GM03348 (cell line): ENCODE measurements around the gene MINDY4B.
"Not testable (repeated sequence)": the region's sequence is repeated elsewhere in the genome, so short reads cannot be mapped to it uniquely, and the experiment has no call there.

Experiments used
- DNase-seq: peaks from one replicate; pipeline ENCODE4 v3.0.0; 2012; ENCODE audit warnings: low spot score

MINDY4B gene

DNA sequence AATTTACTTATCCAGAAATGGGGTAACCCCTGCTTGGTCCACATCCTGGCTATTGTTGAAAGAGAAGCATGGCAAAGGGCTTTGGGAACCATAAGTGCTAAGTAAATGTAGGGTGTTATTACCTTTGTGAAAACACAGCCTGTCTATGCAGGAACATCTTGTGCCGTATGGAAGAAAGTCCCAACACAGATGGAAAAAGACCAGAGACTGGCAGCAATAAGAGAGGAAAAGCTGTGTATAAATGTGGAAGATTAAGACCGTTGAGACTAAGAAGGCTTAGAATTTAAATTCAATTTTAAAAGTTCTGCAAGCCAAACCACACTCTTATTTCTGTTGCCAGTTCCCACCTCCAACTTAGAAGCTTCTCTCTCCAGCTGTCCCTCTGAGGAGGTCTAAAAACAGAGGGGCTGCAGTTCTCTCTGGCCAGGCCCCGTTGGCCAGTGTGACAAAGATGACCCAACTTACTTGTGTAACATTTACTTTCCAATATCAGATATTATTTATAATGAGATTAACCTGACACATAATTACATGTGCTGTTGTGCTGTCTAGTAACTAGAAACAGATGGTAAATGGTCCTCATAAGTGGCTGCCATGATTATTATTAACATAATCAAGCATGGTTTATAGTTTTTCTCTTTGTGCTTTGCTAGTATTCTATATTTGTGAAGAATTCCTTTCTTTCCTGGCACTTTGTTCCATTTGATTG lies 7.0 kb downstream of the MINDY4B start:
- no peak for DNase-seq

DNA sequence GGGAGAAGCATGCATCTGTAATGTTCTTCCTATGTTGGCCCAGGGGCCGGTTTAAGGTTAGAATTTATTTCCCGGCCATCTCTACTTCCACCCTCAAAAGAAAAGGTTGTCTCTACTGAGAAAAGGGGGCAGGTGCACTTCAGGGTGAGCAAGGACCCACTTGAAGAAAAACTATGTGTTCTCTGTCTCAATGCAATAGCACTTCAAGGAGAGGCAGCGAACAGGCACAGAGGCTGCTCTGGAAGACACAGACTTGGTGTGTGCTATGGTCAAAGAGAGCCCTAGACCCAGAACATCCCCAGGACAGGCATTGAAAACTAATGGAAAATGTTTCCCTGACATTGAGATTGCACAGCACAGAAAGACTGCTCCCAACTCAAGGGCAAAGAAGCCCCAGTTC lies 7.6 kb downstream of the MINDY4B start:
- DNase-seq: no peak

DNA sequence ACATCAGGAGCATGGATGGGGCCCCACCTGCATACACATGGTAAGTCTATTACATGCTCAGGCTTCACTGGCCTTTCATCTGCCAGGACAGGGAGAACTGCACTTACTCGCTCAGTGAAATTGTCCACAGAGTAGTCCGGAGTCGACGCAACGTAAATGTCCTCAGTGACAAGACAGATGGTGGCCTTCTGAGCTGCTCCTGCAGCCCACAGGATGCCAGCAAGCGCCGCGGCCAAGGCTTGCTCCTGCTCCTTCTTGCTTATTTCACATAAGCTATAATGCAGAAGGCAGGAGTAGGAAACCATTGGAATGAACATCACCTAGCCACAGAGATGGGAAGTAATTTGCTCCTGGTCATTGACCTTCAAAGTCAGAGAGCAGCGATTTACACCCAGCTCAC lies 14.4 kb downstream of the MINDY4B start:
- no peak for DNase-seq

DNA sequence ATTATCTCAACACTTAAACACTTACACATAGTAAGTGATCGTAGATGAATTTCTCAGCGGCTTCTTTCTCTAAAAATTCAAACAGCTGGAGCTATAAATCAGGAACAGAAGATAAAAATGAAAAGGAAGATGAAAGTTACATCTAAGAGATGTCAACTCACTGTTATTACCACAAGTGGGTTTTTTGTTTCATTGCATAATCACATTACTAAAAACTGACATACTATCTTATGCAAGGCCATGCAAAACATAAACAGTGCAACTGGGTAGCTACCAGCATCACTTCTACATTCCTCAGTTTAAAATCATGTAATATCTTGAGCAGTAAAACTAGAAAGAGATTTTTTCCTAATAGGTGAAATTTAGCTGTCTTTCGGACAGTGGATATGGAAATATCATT lies 14.9 kb downstream of the MINDY4B start:
- peak; percentile 28 for DNase-seq

DNA sequence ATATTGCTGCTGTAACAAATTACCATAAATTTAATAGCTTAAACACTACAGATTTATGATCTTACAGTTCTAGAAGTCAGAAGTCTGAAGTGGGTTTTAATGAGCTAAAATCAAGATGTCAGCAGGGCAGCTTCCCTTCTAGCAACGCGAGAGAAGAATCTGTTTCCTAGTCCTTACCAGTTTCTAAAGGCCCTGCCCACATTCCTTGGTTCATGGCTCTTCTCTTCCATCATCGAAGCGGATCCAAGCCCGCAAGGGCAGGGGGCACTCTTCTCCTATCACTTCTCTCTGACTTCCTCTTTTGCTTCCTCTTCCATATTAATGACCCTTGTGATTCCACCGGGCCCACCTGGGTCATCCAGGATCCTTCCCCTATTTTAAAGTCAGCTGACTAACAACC lies 16.1 kb downstream of the MINDY4B start:
- no peak for DNase-seq

DNA sequence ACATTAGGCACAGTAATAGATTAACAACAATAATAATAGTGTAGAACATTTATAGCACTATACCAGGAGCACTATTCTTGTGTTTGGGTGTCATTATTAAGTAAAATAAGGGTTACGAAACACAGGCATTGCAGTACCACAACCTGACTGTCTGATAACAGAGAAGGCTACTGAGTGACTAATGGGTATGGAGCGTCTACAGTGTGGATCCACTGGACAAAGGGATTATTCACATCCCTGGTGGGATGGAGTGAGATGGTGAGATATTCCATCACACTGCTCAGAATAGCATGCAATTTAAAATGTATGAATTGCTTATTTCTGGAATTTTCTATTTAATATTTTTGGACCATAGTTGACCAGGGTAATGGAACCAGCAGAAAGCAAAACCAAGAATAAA lies 18.2 kb downstream of the MINDY4B start:
- no peak for DNase-seq

DNA sequence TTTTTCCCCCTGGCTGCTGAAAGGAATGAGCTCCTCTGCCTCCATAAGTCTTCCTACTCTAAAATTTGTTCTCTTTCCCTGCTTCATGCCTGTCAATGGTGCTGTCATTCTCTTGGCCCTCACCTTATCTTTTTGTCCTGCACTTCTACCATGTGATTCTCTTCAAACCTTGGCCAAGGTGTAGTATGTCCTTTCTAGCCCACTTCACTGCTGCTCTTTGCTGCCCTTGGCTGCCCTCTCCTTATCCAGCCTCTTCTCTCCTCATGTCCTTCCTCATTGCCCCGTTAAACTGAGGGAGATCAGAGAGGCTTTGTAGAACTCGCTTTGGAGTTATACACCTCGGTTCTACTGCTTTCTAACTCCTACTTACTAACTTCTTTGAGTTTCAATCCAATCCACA lies 19.7 kb downstream of the MINDY4B start:
- no peak for DNase-seq

DNA sequence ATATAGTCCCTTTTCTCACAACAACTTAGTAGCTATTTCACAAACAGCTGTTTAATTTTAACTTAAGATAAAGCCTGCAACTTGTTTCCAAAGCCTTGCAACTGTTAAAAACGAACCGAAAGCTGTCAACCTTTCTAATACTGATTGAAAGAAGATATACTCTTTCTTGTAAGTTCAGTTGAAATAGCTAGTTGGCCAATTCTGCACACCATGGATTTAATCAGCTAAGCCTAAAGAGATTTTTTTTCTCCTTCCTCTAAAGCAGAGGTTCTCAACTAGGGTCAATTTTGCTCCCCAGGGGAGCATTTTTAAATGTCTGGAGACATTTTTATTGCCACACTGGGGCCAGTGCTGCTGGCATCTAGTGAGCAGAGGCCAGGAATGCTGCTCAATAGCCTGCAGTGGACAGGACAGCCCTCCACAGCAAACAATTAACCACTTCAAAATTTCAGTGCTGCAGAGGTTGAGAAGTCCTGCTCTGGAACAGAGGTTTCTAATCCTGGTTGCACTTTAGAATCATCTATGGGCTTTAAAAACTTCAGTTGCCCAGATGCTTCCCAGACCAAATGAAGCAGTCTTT lies 26.2 kb downstream of the MINDY4B start:
- DNase-seq: no peak

DNA sequence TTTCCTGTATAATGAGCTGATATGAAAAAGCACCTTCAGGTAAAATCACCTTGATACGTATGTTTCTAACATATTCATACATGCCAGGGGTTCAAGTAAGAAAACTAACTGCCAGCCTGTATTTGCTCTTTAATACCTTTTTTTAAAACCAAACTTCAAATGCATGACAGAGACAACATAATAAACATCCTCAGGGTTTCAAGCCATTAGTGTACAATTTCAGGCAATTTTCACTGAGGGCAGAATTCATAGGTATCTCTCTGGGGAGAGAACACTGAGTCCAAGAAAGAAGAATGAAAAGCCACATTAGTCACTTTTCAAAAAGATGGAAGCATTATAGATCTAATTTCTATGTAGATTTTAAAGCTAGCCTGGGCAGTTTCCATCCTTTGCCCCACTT lies 26.9 kb downstream of the MINDY4B start:
- no peak for DNase-seq

DNA sequence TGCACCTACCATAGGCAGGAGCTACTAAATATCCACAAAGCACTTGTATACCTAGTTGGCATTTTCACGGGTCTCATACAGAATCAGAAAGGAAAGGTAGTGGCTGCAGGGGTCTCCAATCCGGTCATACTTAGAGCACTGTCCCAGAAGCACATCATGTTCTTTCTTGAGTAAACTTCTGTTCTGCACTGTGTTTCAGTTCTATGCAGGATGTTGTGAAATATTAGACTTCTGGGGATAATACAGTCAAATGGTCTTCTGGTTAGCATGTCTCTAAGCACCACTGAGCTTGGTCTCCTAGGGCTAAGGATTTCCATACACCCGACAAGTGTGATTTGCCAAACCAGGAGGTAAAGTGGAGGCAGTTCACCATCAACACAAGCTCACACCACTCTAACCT lies 27.9 kb downstream of the MINDY4B start:
- DNase-seq: no peak

DNA sequence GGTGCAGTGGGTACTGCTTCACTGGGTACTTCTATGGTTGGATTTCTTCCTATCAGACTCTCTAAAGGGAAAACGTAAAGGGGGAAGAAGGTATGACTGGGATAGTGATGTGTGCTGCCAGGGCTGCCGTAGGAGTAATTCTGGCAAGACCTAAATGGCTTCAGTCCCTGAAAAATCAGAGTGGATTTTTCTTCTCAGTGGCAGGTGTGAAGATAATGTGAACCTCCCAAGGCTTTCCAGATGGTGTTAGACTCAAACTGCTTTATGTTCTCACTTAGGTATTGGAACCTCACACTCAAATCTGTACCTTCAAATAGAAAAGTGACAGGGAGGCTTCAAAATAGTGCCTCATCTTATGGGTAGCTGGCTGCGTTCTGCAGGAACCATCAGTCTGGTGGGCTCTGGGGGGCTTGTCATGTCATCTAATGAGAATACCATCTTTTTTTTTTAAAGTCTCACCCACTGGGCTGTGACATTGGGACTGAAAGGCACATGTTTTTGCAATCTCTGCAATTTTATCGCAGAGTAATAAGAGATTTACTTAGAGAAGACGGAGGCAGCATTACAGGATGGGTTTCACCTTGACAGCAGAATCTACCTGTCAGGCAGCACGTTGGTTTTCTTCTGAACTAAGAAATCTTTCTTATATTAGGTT lies 28.5 kb downstream of the MINDY4B start:
- no peak for DNase-seq

DNA sequence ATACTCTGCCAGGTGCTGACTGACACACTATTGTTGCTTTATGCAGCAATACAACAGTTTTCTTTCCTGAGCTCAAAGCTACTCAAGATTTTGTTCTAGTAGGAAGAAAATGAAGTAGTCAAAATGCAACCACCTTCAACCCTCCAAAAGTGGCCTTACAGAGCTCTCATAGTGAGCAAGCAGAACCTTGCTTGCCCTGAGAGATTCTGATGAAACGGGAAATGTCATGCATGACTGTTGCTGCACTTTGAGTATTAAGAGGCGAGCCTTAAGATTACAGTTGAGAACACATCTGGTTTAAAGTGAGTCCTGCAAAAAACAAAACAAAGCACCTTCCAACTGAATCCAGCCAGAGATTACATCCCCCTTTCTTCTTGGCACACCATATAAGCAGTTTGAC lies 29.7 kb downstream of the MINDY4B start:
- DNase-seq: no peak

DNA sequence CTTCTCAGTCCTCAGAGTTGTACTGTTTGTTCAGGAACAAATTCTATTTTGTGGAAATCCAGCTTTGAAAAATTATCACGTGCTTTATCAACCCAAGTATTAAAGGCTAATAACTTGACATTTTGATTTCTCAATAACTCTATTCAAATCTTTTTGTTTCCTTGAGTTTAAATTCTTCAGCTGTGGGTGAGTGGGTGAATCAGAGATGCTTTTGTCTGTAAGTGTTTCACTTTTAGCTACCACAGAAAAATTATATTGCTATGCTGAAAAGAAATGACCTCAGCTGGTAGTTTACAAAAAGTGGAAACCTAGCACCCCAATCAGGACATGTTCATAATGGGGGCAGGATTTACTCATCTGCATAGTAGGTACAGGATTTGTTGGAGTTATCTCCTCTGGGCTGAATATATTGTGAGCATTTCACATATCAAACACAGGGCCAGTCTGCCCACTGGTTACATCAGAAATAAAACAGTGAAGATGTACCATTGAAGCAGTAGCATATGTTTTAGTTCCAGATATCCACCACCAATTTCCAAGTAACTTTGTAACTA lies 30.5 kb downstream of the MINDY4B start:
- no peak for DNase-seq

DNA sequence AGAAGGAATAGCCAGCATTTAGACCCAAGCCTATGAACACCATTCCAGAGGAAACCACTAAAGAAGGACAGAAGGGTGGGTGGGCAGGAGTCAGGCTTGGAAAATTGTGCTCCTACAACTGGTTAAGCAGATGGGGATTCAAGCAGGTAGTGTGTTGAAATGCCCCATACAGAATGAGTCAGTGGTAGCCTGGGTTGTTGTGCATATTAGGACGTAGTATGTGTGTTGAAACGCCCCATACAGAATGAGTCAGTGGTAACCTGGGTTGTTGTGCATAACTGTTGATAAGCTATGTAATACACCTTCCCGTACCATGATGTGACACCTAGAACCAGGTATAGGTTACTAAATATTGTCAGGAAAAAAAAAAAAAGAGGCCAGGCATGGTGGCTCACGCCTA lies 34.0 kb downstream of the MINDY4B start:
- DNase-seq: no peak

DNA sequence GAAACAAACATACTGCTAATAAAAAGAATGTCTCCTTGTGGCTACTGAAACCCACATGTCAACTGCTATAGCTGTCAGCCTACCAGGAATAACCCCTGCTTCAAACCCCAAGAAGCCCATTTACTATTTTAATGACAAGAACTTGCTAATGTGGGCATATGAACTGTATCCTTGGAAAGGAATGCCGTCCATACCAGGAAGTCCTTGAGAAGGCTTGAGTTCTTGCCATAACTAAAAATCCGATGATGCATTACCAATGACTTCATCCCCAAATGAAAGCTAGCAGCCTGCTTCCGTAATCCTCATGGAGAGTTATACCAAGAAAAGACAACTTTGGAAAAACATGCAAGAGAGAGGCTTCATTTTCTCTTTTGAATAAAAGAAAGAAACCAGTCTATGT lies 34.8 kb downstream of the MINDY4B start:
- DNase-seq: peak; percentile 44

DNA sequence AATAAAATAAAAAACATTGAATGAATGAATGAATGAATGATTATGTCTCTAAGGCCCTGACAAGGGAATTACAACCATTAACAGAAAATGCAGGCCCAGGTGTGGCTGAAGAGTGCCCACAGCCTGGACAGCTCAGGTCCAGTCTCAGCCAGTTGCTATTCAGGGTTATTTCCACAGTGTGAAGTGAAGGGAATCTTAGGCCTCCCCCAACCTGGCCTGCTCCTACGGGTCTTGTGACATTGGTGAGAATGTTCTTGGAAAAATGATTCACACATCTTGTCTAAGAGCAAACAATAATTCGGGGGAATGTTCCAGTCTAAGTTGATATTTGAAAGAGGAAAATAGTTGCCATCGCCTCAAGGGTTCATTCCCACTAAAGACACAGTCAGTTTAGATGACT lies 37.0 kb downstream of the MINDY4B start:
- DNase-seq: peak; percentile 13

DNA sequence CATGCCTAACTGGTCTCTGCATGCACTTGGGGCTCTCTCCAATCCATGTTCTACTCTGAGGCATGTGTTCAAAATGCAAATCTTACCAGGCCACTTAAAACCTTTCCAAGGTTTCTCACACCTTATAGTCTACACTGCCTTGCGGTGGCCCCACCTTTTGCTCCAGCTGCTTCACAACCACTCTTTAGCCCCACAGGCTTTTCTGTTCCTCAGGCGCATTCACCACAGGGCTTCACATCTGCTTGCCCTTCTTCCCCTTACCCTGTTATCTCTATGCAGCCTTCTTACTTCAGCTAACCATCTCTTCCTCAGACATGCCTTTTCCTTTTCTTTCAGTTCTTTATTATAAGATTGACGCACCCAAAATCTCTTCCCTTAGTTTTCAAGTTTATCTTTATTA lies 37.8 kb downstream of the MINDY4B start:
- no peak for DNase-seq

DNA sequence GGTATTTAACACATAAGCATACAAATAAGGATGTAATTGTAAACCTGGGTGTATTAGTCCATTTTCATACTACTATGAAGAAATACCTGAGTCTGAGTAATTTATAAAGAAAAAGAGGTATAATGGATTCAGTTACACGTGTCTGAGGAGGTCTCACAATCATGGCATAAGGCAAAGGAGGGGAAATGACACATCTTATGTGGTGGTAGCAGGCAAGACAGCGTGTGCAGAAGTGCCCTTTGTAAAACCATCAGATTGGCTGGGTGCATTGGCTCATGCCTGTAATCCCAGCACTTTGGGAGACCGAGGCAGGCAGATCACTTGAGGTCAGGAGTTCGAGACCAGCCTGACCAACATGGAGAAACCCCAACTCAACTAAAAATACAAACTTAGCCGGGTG lies 41.3 kb downstream of the MINDY4B start:
- DNase-seq: not testable (repeated sequence)

DNA sequence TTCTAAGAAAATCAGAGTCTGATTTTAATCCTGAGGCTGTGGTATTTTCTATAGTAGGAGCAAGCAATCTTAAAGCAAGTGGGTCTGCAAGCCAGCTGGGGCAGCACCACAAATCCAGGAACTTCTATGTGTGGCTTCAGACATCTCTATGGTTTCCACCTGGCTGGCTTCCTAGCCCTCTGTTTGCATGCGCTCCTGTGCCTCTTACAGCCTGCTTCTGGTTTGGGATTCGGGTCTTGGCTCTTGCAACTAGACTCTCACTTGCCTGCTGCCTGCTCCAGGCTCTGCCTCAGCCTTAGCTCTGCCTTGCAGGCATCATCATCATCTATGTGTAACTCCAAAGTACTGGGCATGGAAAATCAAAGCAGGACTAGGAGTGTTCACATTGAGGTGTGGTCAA lies 43.4 kb downstream of the MINDY4B start:
- no peak for DNase-seq

DNA sequence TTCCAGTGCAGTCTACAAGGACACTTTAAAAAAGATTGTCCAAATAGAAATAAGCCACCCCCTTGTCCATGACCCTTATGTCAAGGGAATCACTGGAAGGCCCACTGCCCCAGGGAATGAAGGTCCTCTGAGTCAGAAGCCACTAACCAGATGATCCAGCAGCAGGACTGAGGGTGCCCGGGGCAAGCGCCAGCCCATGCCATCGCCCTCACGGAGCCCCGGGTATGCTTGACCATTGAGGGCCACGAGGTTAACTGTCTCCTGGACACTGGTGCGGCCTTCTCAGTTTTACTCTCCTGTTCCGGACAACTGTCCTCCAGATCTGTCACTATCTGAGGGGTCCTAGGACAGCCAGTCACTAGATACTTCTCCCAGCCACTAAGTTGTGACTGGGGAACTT lies 47.3 kb downstream of the MINDY4B start:
- not testable (repeated sequence) for DNase-seq

DNA sequence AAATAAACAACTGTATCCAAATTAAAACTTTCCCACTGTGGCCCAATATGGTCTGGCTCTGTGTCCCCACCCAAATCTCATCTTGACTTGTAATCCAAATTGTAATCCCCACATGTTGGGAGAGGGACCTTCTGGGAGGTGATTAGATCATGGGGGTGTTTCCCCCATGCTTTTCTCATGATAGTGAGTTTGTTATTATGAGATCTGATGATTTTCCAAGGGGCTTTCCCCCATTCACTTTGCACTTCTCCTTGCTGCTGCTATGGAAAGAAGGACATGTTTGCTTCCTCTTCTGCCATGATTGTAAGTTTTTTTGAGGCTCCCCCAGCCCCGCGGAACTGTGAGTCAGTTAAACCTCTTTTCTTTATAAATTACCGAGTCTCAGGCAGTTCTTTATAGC lies 55.0 kb downstream of the MINDY4B start:
- DNase-seq: no peak

DNA sequence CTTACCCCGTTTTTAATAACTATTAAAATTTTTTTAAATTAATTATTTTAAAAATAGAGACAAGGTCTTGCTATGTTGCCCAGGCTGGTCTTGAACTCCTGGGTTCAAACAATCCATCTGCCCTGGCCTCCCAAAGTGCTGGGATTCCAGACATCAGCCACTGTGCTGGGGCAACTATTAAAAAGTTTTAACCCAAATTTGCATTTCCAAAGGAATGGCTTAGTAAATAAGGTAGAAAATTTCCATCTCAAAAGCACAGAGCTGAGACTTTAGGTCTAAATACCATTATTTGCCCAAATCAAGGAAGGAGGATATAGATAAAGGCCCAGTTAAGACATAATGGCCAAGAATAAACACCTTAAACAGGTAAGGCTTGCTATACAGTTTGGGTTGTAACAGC lies 56.4 kb downstream of the MINDY4B start:
- no peak for DNase-seq

DNA sequence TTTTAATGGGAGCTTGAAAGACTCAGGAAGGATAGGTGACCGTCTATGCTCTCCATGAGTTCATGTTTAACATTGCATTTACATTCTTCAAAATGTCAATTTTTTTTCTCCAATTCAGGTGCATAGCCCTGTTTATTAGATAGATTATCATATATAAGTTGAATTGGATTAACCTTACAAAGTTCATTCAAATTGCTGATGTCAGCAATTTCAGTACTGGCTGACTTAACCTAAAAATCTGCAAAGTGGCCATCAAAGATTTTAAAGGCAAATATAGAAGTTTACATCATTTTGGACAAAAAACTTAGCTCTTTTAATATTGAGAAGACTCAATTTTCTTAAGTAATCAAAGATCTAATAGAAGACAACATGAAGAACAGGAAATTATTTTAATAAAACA lies 57.8 kb downstream of the MINDY4B start:
- no peak for DNase-seq
